Measurements from ENCODE around the gene CAMSAP2.

DNA sequence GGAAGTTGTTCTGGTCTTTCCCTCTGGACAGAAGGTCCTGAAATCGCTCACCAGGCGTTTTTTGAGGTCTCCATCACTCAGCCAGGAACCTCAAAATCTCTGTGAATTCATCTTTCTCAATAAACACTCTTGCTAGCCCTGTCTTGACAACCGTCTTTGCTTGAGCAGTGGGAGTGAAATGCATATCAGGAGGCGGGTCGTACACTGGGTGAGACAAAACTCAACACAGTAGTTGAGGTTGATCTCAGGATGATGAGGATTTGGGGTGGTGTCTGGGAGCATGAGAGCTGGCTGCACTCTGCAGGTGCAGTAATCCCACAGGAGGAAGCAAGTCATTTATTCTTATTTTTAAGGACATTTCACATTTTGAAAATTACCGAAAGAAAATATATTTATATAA is 136.0 kb downstream of the CAMSAP2 start:
- TF ChIP-seq TAF1 (IDR thresholded peaks at IDR 0.05; ENCODE audit: low read depth) (no peak), RAD21 (IDR thresholded peaks at IDR 0.05; ENCODE audit: low read depth) (no peak), CREB1 (IDR thresholded peaks at IDR 0.05; ENCODE audit: low read depth) (no peak), NFIC (IDR thresholded peaks at IDR 0.05) (no peak), EP300 (IDR thresholded peaks at IDR 0.05; ENCODE audit: borderline replicate concordance) (no peak), EGR1 (IDR thresholded peaks at IDR 0.05) (no peak)
- TF ChIP-seq, protein P1, sequence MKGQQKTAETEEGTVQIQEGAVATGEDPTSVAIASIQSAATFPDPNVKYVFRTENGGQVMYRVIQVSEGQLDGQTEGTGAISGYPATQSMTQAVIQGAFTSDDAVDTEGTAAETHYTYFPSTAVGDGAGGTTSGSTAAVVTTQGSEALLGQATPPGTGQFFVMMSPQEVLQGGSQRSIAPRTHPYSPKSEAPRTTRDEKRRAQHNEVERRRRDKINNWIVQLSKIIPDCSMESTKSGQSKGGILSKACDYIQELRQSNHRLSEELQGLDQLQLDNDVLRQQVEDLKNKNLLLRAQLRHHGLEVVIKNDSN (IDR thresholded peaks at IDR 0.05), result no peak
- TF ChIP-seq, protein P2, sequence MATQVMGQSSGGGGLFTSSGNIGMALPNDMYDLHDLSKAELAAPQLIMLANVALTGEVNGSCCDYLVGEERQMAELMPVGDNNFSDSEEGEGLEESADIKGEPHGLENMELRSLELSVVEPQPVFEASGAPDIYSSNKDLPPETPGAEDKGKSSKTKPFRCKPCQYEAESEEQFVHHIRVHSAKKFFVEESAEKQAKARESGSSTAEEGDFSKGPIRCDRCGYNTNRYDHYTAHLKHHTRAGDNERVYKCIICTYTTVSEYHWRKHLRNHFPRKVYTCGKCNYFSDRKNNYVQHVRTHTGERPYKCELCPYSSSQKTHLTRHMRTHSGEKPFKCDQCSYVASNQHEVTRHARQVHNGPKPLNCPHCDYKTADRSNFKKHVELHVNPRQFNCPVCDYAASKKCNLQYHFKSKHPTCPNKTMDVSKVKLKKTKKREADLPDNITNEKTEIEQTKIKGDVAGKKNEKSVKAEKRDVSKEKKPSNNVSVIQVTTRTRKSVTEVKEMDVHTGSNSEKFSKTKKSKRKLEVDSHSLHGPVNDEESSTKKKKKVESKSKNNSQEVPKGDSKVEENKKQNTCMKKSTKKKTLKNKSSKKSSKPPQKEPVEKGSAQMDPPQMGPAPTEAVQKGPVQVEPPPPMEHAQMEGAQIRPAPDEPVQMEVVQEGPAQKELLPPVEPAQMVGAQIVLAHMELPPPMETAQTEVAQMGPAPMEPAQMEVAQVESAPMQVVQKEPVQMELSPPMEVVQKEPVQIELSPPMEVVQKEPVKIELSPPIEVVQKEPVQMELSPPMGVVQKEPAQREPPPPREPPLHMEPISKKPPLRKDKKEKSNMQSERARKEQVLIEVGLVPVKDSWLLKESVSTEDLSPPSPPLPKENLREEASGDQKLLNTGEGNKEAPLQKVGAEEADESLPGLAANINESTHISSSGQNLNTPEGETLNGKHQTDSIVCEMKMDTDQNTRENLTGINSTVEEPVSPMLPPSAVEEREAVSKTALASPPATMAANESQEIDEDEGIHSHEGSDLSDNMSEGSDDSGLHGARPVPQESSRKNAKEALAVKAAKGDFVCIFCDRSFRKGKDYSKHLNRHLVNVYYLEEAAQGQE (IDR thresholded peaks at IDR 0.05; ENCODE audit: low read depth), result no peak
- TF ChIP-seq, protein P3, sequence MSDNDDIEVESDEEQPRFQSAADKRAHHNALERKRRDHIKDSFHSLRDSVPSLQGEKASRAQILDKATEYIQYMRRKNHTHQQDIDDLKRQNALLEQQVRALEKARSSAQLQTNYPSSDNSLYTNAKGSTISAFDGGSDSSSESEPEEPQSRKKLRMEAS (IDR thresholded peaks at IDR 0.05), result no peak

Data from Ishikawa (cell line).